GM12872 (cell line): ENCODE results near the gene ASIC4.

Experiments used
- CTCF ChIP-seq: IDR thresholded peaks from 3 replicates; pipeline ENCODE4 v1.5.1; 2011; ENCODE audit warnings: low read depth, mild to moderate bottlenecking, low read length, moderate library complexity; ENCODE audit not compliant: insufficient read depth

The ASIC4 gene

DNA sequence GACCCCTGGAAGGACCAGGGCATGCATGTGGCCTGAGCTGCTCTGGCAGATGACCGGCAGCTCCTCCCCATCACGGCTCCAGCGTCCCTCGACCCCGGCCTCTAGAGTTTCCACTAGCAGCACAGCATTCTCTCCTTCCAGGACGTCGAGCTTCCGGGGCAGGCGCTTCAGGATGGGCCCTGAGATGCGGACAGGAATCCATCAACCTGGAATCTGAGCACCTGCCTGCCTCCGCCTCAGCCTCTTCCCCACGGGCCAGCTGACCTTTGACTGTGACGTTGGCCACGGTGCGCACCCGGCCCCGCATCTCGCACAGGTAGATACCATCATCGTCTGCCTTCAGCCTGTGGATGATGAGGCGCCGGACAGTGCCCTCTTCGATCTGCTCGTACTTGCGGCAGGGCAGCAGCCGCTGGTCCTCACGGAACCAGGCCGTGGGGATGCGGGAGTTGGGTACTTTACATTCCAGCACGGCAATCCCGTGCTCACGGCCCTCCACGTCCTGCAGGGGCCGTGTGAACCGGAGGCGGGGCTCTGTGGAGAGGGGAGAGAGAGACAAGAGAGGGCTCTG, 53.6 kb downstream of the ASIC4 start:
- TF ChIP-seq CTCF, result no peak

- TF ChIP-seq CTCF, result no peak
These were observed 54.8 kb downstream of the ASIC4 start for GRCh38 chr2:219569041-219569440.

DNA sequence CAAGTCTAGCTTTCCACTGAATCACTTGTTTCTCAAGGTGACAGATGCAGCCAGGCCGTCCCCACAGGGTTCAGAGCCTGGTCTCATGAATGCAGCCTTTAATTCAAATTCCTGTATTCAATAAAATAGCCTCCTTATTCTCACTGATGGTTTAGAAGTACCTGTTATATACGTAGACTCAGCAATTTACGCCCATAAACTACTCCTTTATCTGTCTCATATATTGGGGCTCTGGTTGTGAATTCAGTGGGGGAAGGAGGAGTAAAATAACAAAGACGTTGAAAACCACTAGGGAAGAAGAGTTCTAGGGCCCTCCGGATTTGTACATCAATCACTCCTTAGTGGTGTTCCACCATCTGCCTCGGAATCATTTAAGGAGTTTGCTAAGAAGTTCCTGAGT, 55.4 kb downstream of the ASIC4 start:
- TF ChIP-seq CTCF, result no peak

DNA sequence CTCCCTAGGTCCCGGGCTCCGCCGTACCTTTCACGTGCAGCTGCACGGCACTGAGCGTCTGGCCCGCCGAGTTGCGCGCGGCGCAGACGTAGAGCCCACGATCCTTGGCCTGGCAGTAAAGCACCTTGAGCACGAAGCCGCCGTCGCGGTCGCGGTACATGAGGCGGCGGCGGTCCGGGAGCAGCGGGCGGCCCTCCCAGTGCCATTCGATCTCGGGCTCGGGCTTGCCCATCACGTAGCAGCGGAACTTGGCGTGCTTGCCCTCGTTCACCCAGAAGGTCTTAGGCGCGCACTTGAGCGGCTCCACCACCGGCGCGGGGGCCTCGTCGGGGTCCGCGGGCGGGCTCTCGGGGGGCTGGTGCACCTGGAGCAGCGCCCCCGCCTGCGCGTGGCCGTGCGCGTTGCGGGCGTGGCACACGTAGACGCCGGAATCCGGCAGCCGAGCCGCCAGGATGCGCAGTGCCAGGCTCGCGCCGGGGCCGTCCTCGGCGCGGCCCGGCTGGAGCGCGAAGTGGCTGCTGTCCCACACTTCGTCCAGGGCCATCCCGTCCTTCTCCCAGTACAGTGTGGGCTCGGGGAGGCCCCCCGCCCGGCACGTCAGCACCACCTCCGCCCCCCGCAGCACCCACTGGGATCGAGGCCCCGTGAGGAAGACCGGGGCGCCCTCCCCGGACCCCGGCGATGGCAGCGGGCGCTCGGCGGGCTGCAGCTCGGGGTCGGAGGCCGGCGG, 56.1 kb downstream of the ASIC4 start:
- TF ChIP-seq CTCF, result no peak

DNA sequence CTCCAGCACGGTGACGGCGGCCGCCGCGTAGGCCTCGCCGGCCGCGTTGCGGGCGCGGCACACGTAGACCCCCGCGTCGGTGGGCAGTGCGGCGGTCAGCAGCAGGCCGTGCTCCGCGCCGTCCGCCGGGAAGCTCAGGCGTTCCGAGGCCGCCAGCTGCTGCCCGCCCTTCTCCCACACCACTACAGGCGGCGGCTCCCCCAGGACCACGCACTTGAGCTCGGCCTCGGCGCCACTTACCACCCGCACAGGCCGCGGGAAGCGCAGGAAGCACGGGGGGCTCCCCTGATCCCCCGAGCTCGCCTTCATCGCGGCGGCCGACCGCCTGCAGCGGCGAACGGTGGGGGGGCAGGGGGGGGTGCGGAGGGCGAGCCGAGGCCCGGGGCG, 56.6 kb downstream of the ASIC4 start:
- TF ChIP-seq CTCF, result no peak

DNA sequence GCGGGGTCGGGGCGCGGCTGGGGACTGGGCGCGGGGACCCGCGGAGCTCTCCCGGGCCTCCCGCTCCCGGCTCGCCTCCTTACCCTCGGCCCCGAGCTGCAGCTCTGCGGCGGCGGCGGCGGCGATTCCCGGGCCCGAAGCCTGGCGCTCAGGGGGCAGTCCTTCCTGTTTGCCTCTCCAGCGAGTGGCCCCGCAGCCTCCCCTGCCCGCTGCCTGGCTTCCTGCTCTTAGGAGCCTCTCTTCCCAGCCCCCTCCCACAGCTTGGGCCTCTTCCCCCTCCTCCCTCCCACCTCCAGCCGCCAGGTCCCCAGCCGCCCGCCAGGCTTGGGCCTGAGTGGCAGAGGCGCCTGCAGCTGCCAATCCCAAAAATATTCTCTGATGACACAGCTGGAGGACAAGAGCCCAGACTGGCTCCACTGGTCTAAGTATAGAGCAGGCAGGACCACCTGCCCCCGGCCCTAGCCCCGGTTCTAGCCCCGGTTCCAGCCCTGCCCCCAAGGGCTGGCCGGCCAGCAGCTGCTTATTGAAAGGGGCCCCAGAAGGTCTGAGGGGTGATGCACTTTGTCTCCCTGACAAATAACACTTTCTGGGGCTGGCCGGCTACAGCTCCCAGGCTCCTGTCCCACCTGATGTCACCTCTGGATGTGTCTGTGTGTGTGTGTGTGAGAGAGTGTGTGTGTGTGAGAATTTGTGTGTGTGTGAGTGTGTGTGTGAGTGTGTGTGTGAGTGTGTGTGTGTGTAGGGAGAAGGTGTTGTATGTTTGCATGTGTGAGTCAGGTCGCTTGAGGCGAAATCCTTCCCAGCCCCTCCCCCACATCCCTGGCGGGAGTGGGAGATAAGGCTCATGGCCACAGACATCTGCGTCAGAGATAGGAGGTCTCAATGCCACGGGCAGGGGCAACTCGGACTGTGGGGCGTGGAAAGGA, 57.3 kb downstream of the ASIC4 start, which contains the start of gene OBSL1:
Gene OBSL1, minus strand, starts transcription at position 229 of the 926 bp plus-strand sequence. CDS start 307 bp downstream, outside the sequence.
- TF ChIP-seq CTCF, result no peak

DNA sequence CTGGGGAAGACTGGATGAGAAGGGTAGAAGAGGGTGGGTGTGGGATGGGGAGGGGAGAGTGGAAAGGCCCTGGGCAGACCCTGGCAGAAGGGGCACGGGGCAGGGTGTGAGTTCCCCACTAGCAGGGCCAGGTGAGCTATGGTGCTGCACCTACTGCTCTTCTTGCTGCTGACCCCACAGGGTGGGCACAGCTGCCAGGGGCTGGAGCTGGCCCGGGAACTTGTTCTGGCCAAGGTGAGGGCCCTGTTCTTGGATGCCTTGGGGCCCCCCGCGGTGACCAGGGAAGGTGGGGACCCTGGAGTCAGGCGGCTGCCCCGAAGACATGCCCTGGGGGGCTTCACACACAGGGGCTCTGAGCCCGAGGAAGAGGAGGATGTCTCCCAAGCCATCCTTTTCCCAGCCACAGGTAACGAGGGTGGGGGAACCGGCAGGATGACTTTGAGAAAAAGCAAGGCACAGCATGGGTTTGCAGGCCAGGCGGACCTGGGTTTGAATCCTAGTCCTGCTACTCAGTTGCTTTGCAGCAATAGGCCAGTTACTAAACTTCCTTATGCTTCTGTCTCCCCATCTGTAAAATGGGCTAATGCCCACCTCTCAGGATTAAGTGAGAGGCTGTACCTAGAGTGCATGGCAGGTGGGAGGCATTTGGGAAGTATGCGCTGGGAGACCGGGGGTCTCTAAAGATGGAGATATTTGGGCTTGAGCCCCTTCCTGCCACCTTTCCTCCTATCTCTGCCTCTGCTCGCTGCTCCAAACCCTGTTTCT, 58.1 kb downstream of the ASIC4 start, which contains the start of gene INHA:
Gene INHA, plus strand, starts transcription at position 74 of the 765 bp plus-strand sequence. Its CDS starts 65 bp downstream, at position 139.
- no peak for TF ChIP-seq CTCF
